ENCODE results near the gene AKAP11. TPM values are rescaled to one million over a fixed set of nuclear protein-coding genes. Genes with fewer than 3 reads are reported as not detected.

Gene AKAP11
- total and polyA plus RNA-seq, 2 experiments from 2014 or later, result 4.3 to 21.6 TPM

DNA sequence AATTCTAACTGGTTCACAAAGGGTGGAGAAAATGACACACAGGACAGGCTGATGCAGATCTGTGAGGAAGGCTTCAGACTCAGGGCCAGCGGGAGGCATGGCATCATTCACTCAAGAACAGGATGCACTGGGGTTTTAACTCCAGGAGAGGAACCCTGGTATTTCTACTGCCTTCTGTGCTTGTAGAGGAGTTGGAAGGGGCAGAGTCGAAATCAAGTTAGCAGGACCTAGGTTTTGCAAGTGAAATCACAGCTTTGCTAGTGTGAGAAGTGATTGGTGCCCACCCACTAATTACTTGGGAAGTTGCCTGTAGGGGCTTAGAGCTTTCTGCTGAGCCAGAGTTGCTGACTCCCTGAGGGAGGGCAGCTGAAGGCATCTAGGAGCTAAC is 92.7 kb downstream of the AKAP11 start:
- H3K27ac ChIP-seq (ENCODE audit: low read depth), result no peak overlapping the region
- Mint-ChIP-seq H3K27me3 (ENCODE audit: insufficient read depth, low read depth, poor library complexity) (no peaks in the 10 kb centered on the region), H3K27ac (no peak overlapping the region; the same call in 1 of the 2 replicates), H3K4me3 (no peak overlapping the region), H3K36me3 (ENCODE audit: low read depth) (no peaks in the 10 kb centered on the region), H3K4me1 (peaks cover 26% of the 10 kb centered on the region), H3K9me3 (no peaks in the 10 kb centered on the region)
- H3K4me1 ChIP-seq (ENCODE audit: insufficient read depth), result peaks cover 14% of the 10 kb centered on the region
- no peaks in the 10 kb centered on the region for H3K27me3 ChIP-seq (ENCODE audit: insufficient read depth)
- H4K20me1 ChIP-seq (replicated peaks; ENCODE audit: insufficient read depth), result no peaks in the 10 kb centered on the region
- H3K4me3 ChIP-seq, result no peak overlapping the region
- H3K9me2 ChIP-seq (ENCODE audit: insufficient read depth), result no peaks in the 10 kb centered on the region
- peak overlapping the region; percentile 44 for H2AFZ ChIP-seq
- no peaks in the 10 kb centered on the region for H3K79me2 ChIP-seq (replicated peaks; ENCODE audit: insufficient read depth)
- DNase-seq (ENCODE audit: low spot score) (peak; percentile 32), ATAC-seq (peak; percentile 73)
- no peaks in the 10 kb centered on the region for H3K36me3 ChIP-seq (ENCODE audit: insufficient read depth)
- H3F3A ChIP-seq (replicated peaks; ENCODE audit: low read depth), result no peaks in the 10 kb centered on the region
- H3K4me2 ChIP-seq, result no peak overlapping the region
- TF ChIP-seq, protein P1, sequence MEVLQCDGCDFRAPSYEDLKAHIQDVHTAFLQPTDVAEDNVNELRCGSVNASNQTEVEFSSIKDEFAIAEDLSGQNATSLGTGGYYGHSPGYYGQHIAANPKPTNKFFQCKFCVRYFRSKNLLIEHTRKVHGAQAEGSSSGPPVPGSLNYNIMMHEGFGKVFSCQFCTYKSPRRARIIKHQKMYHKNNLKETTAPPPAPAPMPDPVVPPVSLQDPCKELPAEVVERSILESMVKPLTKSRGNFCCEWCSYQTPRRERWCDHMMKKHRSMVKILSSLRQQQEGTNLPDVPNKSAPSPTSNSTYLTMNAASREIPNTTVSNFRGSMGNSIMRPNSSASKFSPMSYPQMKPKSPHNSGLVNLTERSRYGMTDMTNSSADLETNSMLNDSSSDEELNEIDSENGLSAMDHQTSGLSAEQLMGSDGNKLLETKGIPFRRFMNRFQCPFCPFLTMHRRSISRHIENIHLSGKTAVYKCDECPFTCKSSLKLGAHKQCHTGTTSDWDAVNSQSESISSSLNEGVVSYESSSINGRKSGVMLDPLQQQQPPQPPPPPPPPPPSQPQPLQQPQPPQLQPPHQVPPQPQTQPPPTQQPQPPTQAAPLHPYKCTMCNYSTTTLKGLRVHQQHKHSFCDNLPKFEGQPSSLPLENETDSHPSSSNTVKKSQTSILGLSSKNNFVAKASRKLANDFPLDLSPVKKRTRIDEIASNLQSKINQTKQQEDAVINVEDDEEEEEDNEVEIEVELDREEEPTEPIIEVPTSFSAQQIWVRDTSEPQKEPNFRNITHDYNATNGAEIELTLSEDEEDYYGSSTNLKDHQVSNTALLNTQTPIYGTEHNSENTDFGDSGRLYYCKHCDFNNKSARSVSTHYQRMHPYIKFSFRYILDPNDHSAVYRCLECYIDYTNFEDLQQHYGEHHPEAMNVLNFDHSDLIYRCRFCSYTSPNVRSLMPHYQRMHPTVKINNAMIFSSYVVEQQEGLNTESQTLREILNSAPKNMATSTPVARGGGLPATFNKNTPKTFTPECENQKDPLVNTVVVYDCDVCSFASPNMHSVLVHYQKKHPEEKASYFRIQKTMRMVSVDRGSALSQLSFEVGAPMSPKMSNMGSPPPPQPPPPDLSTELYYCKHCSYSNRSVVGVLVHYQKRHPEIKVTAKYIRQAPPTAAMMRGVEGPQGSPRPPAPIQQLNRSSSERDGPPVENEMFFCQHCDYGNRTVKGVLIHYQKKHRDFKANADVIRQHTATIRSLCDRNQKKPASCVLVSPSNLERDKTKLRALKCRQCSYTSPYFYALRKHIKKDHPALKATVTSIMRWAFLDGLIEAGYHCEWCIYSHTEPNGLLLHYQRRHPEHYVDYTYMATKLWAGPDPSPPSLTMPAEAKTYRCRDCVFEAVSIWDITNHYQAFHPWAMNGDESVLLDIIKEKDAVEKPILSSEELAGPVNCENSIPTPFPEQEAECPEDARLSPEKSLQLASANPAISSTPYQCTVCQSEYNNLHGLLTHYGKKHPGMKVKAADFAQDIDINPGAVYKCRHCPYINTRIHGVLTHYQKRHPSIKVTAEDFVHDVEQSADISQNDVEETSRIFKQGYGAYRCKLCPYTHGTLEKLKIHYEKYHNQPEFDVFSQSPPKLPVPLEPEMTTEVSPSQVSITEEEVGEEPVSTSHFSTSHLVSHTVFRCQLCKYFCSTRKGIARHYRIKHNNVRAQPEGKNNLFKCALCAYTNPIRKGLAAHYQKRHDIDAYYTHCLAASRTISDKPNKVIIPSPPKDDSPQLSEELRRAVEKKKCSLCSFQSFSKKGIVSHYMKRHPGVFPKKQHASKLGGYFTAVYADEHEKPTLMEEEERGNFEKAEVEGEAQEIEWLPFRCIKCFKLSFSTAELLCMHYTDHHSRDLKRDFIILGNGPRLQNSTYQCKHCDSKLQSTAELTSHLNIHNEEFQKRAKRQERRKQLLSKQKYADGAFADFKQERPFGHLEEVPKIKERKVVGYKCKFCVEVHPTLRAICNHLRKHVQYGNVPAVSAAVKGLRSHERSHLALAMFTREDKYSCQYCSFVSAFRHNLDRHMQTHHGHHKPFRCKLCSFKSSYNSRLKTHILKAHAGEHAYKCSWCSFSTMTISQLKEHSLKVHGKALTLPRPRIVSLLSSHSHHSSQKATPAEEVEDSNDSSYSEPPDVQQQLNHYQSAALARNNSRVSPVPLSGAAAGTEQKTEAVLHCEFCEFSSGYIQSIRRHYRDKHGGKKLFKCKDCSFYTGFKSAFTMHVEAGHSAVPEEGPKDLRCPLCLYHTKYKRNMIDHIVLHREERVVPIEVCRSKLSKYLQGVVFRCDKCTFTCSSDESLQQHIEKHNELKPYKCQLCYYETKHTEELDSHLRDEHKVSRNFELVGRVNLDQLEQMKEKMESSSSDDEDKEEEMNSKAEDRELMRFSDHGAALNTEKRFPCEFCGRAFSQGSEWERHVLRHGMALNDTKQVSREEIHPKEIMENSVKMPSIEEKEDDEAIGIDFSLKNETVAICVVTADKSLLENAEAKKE (CRISPR knock-in tag; IDR thresholded peaks at IDR 0.05), result no peak
- TF ChIP-seq ZNF331 (CRISPR knock-in tag; IDR thresholded peaks at IDR 0.05; ENCODE audit: low read depth) (no peak), ZNF114 (CRISPR knock-in tag; IDR thresholded peaks at IDR 0.05) (no peak), POLR2AphosphoS5 (IDR thresholded peaks at IDR 0.05; ENCODE audit: low read depth) (no peak), JUNB (IDR thresholded peaks at IDR 0.05; ENCODE audit: unreplicated experiment) (no peak), CREB1 (CRISPR knock-in tag; IDR thresholded peaks at IDR 0.05; ENCODE audit: low read depth) (no peak), EZH2phosphoT487 (IDR thresholded peaks at IDR 0.05; ENCODE audit: unreplicated experiment) (no peak), STAT1 (IDR thresholded peaks at IDR 0.05; ENCODE audit: unreplicated experiment) (no peak), NANOG (IDR thresholded peaks at IDR 0.05; ENCODE audit: borderline replicate concordance) (no peak), EZH2 (IDR thresholded peaks at IDR 0.05; ENCODE audit: low read depth, unreplicated experiment) (no peak)
- TF ChIP-seq, protein P2, sequence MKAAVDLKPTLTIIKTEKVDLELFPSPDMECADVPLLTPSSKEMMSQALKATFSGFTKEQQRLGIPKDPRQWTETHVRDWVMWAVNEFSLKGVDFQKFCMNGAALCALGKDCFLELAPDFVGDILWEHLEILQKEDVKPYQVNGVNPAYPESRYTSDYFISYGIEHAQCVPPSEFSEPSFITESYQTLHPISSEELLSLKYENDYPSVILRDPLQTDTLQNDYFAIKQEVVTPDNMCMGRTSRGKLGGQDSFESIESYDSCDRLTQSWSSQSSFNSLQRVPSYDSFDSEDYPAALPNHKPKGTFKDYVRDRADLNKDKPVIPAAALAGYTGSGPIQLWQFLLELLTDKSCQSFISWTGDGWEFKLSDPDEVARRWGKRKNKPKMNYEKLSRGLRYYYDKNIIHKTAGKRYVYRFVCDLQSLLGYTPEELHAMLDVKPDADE (IDR thresholded peaks at IDR 0.05), result no peak
- TF ChIP-seq, protein P3, sequence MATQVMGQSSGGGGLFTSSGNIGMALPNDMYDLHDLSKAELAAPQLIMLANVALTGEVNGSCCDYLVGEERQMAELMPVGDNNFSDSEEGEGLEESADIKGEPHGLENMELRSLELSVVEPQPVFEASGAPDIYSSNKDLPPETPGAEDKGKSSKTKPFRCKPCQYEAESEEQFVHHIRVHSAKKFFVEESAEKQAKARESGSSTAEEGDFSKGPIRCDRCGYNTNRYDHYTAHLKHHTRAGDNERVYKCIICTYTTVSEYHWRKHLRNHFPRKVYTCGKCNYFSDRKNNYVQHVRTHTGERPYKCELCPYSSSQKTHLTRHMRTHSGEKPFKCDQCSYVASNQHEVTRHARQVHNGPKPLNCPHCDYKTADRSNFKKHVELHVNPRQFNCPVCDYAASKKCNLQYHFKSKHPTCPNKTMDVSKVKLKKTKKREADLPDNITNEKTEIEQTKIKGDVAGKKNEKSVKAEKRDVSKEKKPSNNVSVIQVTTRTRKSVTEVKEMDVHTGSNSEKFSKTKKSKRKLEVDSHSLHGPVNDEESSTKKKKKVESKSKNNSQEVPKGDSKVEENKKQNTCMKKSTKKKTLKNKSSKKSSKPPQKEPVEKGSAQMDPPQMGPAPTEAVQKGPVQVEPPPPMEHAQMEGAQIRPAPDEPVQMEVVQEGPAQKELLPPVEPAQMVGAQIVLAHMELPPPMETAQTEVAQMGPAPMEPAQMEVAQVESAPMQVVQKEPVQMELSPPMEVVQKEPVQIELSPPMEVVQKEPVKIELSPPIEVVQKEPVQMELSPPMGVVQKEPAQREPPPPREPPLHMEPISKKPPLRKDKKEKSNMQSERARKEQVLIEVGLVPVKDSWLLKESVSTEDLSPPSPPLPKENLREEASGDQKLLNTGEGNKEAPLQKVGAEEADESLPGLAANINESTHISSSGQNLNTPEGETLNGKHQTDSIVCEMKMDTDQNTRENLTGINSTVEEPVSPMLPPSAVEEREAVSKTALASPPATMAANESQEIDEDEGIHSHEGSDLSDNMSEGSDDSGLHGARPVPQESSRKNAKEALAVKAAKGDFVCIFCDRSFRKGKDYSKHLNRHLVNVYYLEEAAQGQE (IDR thresholded peaks at IDR 0.05; ENCODE audit: unreplicated experiment), result no peak
- TF ChIP-seq, protein P4, sequence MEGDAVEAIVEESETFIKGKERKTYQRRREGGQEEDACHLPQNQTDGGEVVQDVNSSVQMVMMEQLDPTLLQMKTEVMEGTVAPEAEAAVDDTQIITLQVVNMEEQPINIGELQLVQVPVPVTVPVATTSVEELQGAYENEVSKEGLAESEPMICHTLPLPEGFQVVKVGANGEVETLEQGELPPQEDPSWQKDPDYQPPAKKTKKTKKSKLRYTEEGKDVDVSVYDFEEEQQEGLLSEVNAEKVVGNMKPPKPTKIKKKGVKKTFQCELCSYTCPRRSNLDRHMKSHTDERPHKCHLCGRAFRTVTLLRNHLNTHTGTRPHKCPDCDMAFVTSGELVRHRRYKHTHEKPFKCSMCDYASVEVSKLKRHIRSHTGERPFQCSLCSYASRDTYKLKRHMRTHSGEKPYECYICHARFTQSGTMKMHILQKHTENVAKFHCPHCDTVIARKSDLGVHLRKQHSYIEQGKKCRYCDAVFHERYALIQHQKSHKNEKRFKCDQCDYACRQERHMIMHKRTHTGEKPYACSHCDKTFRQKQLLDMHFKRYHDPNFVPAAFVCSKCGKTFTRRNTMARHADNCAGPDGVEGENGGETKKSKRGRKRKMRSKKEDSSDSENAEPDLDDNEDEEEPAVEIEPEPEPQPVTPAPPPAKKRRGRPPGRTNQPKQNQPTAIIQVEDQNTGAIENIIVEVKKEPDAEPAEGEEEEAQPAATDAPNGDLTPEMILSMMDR (conservative IDR thresholded peaks at IDR 0.05; ENCODE audit: low read depth in 2 of 2), result no peak
